Astrocyte (in vitro differentiated cells and primary cell): ENCODE measurements around the gene COL6A5. TPM values are rescaled to one million over a fixed set of nuclear protein-coding genes. Genes with fewer than 3 reads are reported as not detected.

ENCODE experiments used
- DNase-seq: peaks from one replicate; pipeline ENCODE4 v3.0.0-alpha.2; 2010; ENCODE audit warnings: low read depth
- FAIRE-seq: peaks from 2 replicates; lab custom pipeline; 2011; peaks lifted over from hg19 to GRCh38; lab: Jason Lieb, UNC
- H2AFZ ChIP-seq: 2 replicates; pipeline ENCODE4 v1.6.0; 2012; ENCODE audit warnings: low read depth, low read length, inconsistent platforms
- H3K27ac ChIP-seq: 2 replicates; pipeline ENCODE4 v1.5.1; 2011; ENCODE audit warnings: low read depth, low read length, inconsistent platforms
- H3K27me3 ChIP-seq: 2 replicates; pipeline ENCODE4 v1.6.0; 2011; ENCODE audit warnings: low read length, inconsistent platforms; ENCODE audit not compliant: insufficient read depth
- H3K36me3 ChIP-seq: 2 replicates; pipeline ENCODE4 v1.5.1; 2011; ENCODE audit warnings: low read length, inconsistent platforms; ENCODE audit not compliant: insufficient read depth
- H3K4me1 ChIP-seq: 2 replicates; pipeline ENCODE4 v1.5.1; 2011; ENCODE audit warnings: low read length, inconsistent platforms; ENCODE audit not compliant: insufficient read depth
- H3K4me2 ChIP-seq: 2 replicates; pipeline ENCODE4 v1.6.0; 2012; ENCODE audit warnings: low read length, inconsistent platforms
- H3K4me3 ChIP-seq: 2 replicates; pipeline ENCODE4 v1.5.1; 2011; ENCODE audit warnings: low read depth, mild to moderate bottlenecking, low read length, inconsistent platforms; ENCODE audit not compliant: insufficient read depth
- H3K79me2 ChIP-seq: 2 replicates; pipeline ENCODE4 v1.6.0; 2012; ENCODE audit warnings: mild to moderate bottlenecking, low read length, inconsistent platforms; ENCODE audit not compliant: insufficient read depth
- H3K9ac ChIP-seq: 2 replicates; pipeline ENCODE4 v1.6.0; 2012; ENCODE audit warnings: mild to moderate bottlenecking, low read length, inconsistent platforms
- H3K9me3 ChIP-seq: 2 replicates; pipeline ENCODE4 v1.5.1; 2012; ENCODE audit warnings: low read depth, mild to moderate bottlenecking, low read length, inconsistent platforms; ENCODE audit not compliant: insufficient read depth
- H4K20me1 ChIP-seq: 2 replicates; pipeline ENCODE4 v1.6.0; 2012; ENCODE audit warnings: low read length, inconsistent platforms; ENCODE audit not compliant: insufficient read depth
- H3K27ac Mint-ChIP-seq: one replicate; pipeline ENCODE4 v1.8.0; 2021; ENCODE audit warnings: mild to moderate bottlenecking, mixed read lengths; ENCODE audit not compliant: unreplicated experiment
- H3K27me3 Mint-ChIP-seq: one replicate; pipeline ENCODE4 v1.8.0; 2021; ENCODE audit warnings: low read depth, mixed read lengths; ENCODE audit not compliant: unreplicated experiment
- H3K36me3 Mint-ChIP-seq: one replicate; pipeline ENCODE4 v1.8.0; 2021; ENCODE audit warnings: low read depth, mixed read lengths; ENCODE audit not compliant: unreplicated experiment
- H3K4me1 Mint-ChIP-seq: one replicate; pipeline ENCODE4 v1.8.0; 2021; ENCODE audit warnings: low read depth, mixed read lengths; ENCODE audit not compliant: unreplicated experiment
- H3K4me3 Mint-ChIP-seq: one replicate; pipeline ENCODE4 v1.8.0; 2021; ENCODE audit warnings: mild to moderate bottlenecking, moderate library complexity, mixed read lengths; ENCODE audit not compliant: unreplicated experiment
- H3K9me3 Mint-ChIP-seq: one replicate; pipeline ENCODE4 v1.8.0; 2021; ENCODE audit warnings: mild to moderate bottlenecking, mixed read lengths; ENCODE audit not compliant: unreplicated experiment
- EZH2 ChIP-seq: IDR thresholded peaks from 2 replicates; pipeline ENCODE4 v1.6.1; 2012; ENCODE audit warnings: mild to moderate bottlenecking, low read length, inconsistent platforms; ENCODE audit not compliant: insufficient read depth
- total RNA-seq: library from RNA; stranded (reverse); gene quantifications from 2 replicates; pipeline ENCODE4 v1.2.1, GENCODE V29; 2021
- TF ChIP-seq, protein P1 (sequence below): IDR thresholded peaks from 2 replicates; pipeline ENCODE4 v1.5.1; 2011; ENCODE audit warnings: low read depth, mild to moderate bottlenecking, inconsistent platforms, low read length, moderate library complexity; ENCODE audit not compliant: insufficient read depth

COL6A5 gene
- total RNA-seq, 1 donor from 2014 or later, result 0.02 TPM

DNA sequence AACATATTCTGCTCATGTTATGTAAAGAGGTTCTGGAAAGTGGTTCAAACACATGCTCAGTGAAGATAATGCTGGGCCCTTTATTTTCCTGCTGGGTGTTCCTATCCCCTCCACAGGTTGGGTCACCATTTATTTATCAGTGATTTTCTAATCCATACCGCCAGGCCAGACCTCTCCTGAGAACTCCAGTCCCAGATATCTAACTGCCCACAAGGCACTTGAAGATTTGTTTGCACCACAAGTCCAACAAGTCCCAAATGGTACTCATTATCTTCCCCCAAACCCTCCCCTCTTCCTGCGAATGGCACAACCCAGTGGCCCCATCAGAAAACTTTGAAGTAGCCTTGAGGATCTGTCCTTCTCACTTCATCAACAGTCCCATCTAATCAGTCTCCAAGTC lies 176.9 kb downstream of the COL6A5 start:
- Histone ChIP-seq H2AFZ (no peak overlapping the region), H3K4me1 (no peaks in the 10 kb centered on the region), H3K36me3 (no peaks in the 10 kb centered on the region), H3K9ac (no peak overlapping the region), H3K27me3 (peaks cover 7% of the 10 kb centered on the region), H3K9me3 (no peaks in the 10 kb centered on the region), H3K4me3 (no peak overlapping the region), H3K79me2 (no peaks in the 10 kb centered on the region), H4K20me1 (no peaks in the 10 kb centered on the region), H3K4me2 (no peak overlapping the region), H3K27ac (no peak overlapping the region)
- H3K4me1 Mint-ChIP-seq, result peaks cover 4% of the 10 kb centered on the region
- H3K36me3 Mint-ChIP-seq, result no peaks in the 10 kb centered on the region
- H3K27ac Mint-ChIP-seq, result no peak overlapping the region
- no peak for DNase-seq
- H3K4me3 Mint-ChIP-seq, result no peak overlapping the region
- peaks cover 2% of the 10 kb centered on the region for H3K9me3 Mint-ChIP-seq
- peaks cover 47% of the 10 kb centered on the region for H3K27me3 Mint-ChIP-seq
- no peak for FAIRE-seq
- TF ChIP-seq, protein P1, sequence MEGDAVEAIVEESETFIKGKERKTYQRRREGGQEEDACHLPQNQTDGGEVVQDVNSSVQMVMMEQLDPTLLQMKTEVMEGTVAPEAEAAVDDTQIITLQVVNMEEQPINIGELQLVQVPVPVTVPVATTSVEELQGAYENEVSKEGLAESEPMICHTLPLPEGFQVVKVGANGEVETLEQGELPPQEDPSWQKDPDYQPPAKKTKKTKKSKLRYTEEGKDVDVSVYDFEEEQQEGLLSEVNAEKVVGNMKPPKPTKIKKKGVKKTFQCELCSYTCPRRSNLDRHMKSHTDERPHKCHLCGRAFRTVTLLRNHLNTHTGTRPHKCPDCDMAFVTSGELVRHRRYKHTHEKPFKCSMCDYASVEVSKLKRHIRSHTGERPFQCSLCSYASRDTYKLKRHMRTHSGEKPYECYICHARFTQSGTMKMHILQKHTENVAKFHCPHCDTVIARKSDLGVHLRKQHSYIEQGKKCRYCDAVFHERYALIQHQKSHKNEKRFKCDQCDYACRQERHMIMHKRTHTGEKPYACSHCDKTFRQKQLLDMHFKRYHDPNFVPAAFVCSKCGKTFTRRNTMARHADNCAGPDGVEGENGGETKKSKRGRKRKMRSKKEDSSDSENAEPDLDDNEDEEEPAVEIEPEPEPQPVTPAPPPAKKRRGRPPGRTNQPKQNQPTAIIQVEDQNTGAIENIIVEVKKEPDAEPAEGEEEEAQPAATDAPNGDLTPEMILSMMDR, result no peak
- no peak for TF ChIP-seq EZH2

GRCh38 chr3:130527426-130527825 lies 182.0 kb downstream of the COL6A5 start:
- H3K4me1 Mint-ChIP-seq, result no peaks in the 10 kb centered on the region

GRCh38 chr3:130528120-130528519 lies 182.6 kb downstream of the COL6A5 start:
- H3K4me1 Mint-ChIP-seq, result no peaks in the 10 kb centered on the region
- H3K4me3 Mint-ChIP-seq, result no peak overlapping the region
- no peaks in the 10 kb centered on the region for H3K9me3 ChIP-seq
- peaks cover 2% of the 10 kb centered on the region for H3K9me3 Mint-ChIP-seq
- no peaks in the 10 kb centered on the region for H3K4me1 ChIP-seq
- H3K27me3 Mint-ChIP-seq, result peaks cover 25% of the 10 kb centered on the region
- TF ChIP-seq, protein P1, result no peak
- no peak for TF ChIP-seq EZH2
- H3K79me2 ChIP-seq, result no peaks in the 10 kb centered on the region
- no peak overlapping the region for H2AFZ ChIP-seq
- no peak overlapping the region for H3K9ac ChIP-seq
- H3K27ac ChIP-seq, result no peak overlapping the region
- no peak overlapping the region for H3K4me3 ChIP-seq
- no peak overlapping the region for H3K4me2 ChIP-seq
- H3K36me3 Mint-ChIP-seq, result no peaks in the 10 kb centered on the region
- no peak for DNase-seq
- FAIRE-seq, result no peak
- H3K36me3 ChIP-seq, result no peaks in the 10 kb centered on the region
- H3K27ac Mint-ChIP-seq, result no peak overlapping the region
- H4K20me1 ChIP-seq, result no peaks in the 10 kb centered on the region
- no peaks in the 10 kb centered on the region for H3K27me3 ChIP-seq

More at GRCh38 chr3:130527426-130527825, 182.0 kb downstream of the COL6A5 start:
- H3K27me3 ChIP-seq, result no peaks in the 10 kb centered on the region
- H3K4me3 Mint-ChIP-seq, result no peak overlapping the region
- no peak overlapping the region for H3K27ac ChIP-seq
- no peaks in the 10 kb centered on the region for H4K20me1 ChIP-seq
- peaks cover 2% of the 10 kb centered on the region for H3K9me3 Mint-ChIP-seq
- H3K9ac ChIP-seq, result no peak overlapping the region
- no peaks in the 10 kb centered on the region for H3K4me1 ChIP-seq
- H3K36me3 Mint-ChIP-seq, result no peaks in the 10 kb centered on the region
- no peak overlapping the region for H2AFZ ChIP-seq
- no peak for DNase-seq
- TF ChIP-seq EZH2, result no peak
- TF ChIP-seq, protein P1, result no peak
- H3K4me3 ChIP-seq, result no peak overlapping the region
- peaks cover 32% of the 10 kb centered on the region for H3K27me3 Mint-ChIP-seq
- no peak overlapping the region for H3K27ac Mint-ChIP-seq
- no peak for FAIRE-seq
- no peaks in the 10 kb centered on the region for H3K36me3 ChIP-seq
- H3K4me2 ChIP-seq, result no peak overlapping the region
- no peaks in the 10 kb centered on the region for H3K79me2 ChIP-seq
- H3K9me3 ChIP-seq, result no peaks in the 10 kb centered on the region
